GM19240 (cell line): ENCODE data around the gene SIGLEC11.

Experiments used
- DNase-seq: peaks from one replicate; pipeline ENCODE4 v3.0.0; 2011; ENCODE audit warnings: low spot score; ENCODE audit not compliant: insufficient read length

SIGLEC11 gene

GRCh38 chr19:49907745-49908446, 53.1 kb downstream of the SIGLEC11 start:
- DNase-seq = no peak

- no peak for DNase-seq
Observed at GRCh38 chr19:49906879-49907564, 54.0 kb downstream of the SIGLEC11 start.

- no peak for DNase-seq
Observed at GRCh38 chr19:49904136-49904535, 56.8 kb downstream of the SIGLEC11 start.
